Osteocyte (in vitro differentiated cells): ENCODE results near the gene FBXO42. TPM values are rescaled to one million over a fixed set of nuclear protein-coding genes. Genes with fewer than 3 reads are reported as not detected.

ENCODE experiments used
- DNase-seq: peaks from one replicate; pipeline ENCODE4 v3.0.0; 2021; ENCODE audit warnings: mixed read lengths; ENCODE audit not compliant: unreplicated experiment; ENCODE audit errors: extremely low spot score
- H3K27ac Mint-ChIP-seq: one replicate; pipeline ENCODE4 v1.8.0; 2021; ENCODE audit warnings: mild to moderate bottlenecking, mixed read lengths; ENCODE audit not compliant: unreplicated experiment
- H3K27me3 Mint-ChIP-seq: one replicate; pipeline ENCODE4 v1.8.0; 2021; ENCODE audit warnings: mixed read lengths; ENCODE audit not compliant: unreplicated experiment
- H3K36me3 Mint-ChIP-seq: one replicate; pipeline ENCODE4 v1.8.0; 2021; ENCODE audit warnings: mixed read lengths; ENCODE audit not compliant: unreplicated experiment
- H3K4me1 Mint-ChIP-seq: one replicate; pipeline ENCODE4 v1.8.0; 2021; ENCODE audit warnings: mixed read lengths; ENCODE audit not compliant: unreplicated experiment
- H3K4me3 Mint-ChIP-seq: one replicate; pipeline ENCODE4 v1.8.0; 2021; ENCODE audit warnings: mild to moderate bottlenecking, moderate library complexity, mixed read lengths; ENCODE audit not compliant: unreplicated experiment
- H3K9me3 Mint-ChIP-seq: one replicate; pipeline ENCODE4 v1.8.0; 2021; ENCODE audit warnings: mixed read lengths; ENCODE audit not compliant: unreplicated experiment
- total RNA-seq: library from RNA; stranded (reverse); gene quantifications from 2 replicates; pipeline ENCODE4 v1.2.1, GENCODE V29; 2021
- TF ChIP-seq, protein P1 (sequence below): fragments of 200-600 bp; sonication (generic); IDR thresholded peaks from 2 replicates; pipeline ENCODE4 v1.5.0; 2021; ENCODE audit warnings: antibody characterized with exemption, mild to moderate bottlenecking, moderate library complexity

FBXO42 gene
- total RNA-seq, 1 donor from 2014 or later: 22.2 TPM

DNA sequence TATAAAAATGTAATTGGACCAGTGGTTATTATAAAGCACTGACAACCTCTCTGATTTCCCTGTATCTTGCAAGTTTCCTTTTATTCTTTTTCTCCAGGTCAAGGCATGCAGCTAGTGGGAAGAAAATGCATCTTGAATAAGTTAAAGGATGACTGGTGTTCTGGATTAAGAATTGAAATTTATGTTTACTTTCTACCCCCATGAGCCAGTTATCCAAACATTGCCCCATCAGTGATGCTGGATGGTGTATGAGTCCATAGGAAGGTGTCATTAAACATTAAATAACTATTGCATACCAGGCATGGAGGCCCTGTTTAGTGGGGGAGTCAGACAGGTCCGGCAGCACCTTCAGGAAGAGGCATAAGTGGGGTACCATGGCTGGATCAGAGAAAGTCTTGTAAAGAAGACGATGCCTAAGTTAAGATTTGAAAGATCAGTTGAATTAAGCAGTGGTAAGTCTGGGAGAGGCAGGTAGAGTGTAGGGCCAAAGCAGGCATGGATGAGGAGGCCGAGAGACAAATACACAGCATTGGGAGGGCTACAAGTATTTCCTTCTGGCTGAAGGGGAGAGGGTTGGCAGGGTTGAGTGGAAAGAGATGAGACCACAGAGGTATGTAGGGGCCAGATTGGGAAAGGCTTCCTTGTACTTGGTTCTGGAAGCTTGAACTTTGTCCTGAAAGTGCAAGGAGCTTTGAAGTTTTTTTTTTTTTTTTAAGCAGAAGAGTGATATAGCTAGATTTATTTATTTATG is 20.4 kb upstream of the FBXO42 start:
- H3K9me3 Mint-ChIP-seq: no peaks in the 10 kb centered on the region
- peaks cover 86% of the 10 kb centered on the region for H3K4me1 Mint-ChIP-seq
- no peak for DNase-seq
- H3K27me3 Mint-ChIP-seq: no peaks in the 10 kb centered on the region
- H3K27ac Mint-ChIP-seq: peak overlapping the region; percentile 80
- TF ChIP-seq, protein P1, sequence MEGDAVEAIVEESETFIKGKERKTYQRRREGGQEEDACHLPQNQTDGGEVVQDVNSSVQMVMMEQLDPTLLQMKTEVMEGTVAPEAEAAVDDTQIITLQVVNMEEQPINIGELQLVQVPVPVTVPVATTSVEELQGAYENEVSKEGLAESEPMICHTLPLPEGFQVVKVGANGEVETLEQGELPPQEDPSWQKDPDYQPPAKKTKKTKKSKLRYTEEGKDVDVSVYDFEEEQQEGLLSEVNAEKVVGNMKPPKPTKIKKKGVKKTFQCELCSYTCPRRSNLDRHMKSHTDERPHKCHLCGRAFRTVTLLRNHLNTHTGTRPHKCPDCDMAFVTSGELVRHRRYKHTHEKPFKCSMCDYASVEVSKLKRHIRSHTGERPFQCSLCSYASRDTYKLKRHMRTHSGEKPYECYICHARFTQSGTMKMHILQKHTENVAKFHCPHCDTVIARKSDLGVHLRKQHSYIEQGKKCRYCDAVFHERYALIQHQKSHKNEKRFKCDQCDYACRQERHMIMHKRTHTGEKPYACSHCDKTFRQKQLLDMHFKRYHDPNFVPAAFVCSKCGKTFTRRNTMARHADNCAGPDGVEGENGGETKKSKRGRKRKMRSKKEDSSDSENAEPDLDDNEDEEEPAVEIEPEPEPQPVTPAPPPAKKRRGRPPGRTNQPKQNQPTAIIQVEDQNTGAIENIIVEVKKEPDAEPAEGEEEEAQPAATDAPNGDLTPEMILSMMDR: no peak
- no peak overlapping the region for H3K4me3 Mint-ChIP-seq
- no peaks in the 10 kb centered on the region for H3K36me3 Mint-ChIP-seq

- Mint-ChIP-seq H3K9me3 (no peaks in the 10 kb centered on the region), H3K36me3 (no peaks in the 10 kb centered on the region), H3K4me1 (peaks cover 78% of the 10 kb centered on the region), H3K4me3 (peak overlapping the region; percentile 44), H3K27me3 (no peaks in the 10 kb centered on the region), H3K27ac (peak overlapping the region; percentile 80)
- TF ChIP-seq, protein P1: no peak
- no peak for DNase-seq
Observed at GRCh38 chr1:16371725-16372124, 19.4 kb upstream of the FBXO42 start.

- Mint-ChIP-seq H3K27ac (no peak overlapping the region), H3K27me3 (no peaks in the 10 kb centered on the region), H3K9me3 (no peaks in the 10 kb centered on the region), H3K36me3 (no peaks in the 10 kb centered on the region), H3K4me3 (no peak overlapping the region), H3K4me1 (peaks cover 60% of the 10 kb centered on the region)
- no peak for DNase-seq
- TF ChIP-seq, protein P1: no peak
Observed at GRCh38 chr1:16369821-16370220, 17.5 kb upstream of the FBXO42 start.

DNA sequence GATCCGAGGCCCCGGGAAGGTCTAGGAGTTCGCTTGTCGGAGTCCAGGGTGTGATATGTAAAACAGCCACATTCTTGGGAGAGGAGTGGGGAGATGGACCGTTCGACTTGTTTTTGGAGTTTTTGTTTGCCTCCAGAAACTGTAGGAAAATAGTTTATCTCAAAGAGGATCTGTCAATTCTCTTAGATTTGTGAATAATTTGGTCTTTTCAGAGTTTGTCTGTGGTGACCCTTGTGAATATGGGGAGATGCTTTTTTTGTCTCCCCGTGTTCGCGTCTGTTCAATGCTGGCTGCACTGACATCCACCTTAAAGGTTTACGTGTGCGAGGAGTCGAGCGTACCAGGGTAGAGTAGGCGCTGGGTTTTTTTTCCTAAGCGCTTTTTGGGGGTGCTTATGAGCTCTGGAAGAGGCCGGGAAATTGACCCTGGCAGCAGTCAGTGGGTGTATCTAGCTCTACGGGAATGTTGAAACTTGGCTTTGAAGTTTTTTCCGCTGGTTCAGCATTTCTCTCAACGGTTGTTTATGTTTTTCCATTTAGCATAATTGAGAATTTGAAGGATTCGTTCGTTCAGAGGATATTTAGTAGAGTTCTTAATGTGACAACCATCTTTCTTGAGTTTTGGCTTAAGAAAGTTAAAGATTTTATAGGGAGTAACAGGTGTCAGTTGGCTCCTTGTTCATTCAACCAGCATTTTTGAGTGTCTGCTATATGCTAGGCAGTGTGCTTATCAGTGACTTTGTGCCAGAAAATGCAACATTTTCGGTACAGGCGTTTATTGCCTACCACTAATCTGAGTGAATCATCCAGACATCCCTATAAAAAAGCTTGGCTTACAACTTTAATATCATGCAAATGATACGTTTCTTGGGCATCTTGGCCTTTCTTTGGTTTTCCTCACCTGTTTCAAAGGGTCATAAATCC is 15.9 kb upstream of the FBXO42 start:
- H3K4me3 Mint-ChIP-seq: peak overlapping the region; percentile 92
- peak overlapping the region; percentile 98 for H3K27ac Mint-ChIP-seq
- H3K9me3 Mint-ChIP-seq: no peaks in the 10 kb centered on the region
- no peaks in the 10 kb centered on the region for H3K36me3 Mint-ChIP-seq
- peaks cover 48% of the 10 kb centered on the region for H3K4me1 Mint-ChIP-seq
- TF ChIP-seq, protein P1: no peak
- H3K27me3 Mint-ChIP-seq: no peaks in the 10 kb centered on the region
- DNase-seq: no peak
